Tibial nerve (tissue), 4 donors: ENCODE results near the gene TFF3.

Experiments
- CTCF ChIP-seq, 5 experiments: fragments of 200-600 bp in 3 of 5; fragments of 450-650 bp in 2 of 5; sonication (generic) in 3 of 5; IDR thresholded peaks; one replicate each; pipeline ENCODE4 v1.5.1; 2016 to 2019; ENCODE audit warnings: antibody characterized with exemption in 5 of 5, mild to moderate bottlenecking in 3 of 5, moderate library complexity in 2 of 5
- EP300 ChIP-seq, 2 donors: sonication (generic); formaldehyde crosslinking; IDR thresholded peaks; one replicate each; pipeline ENCODE4 v1.6.1; 2017; ENCODE audit warnings: antibody characterized with exemption in 2 of 2, mild to moderate bottlenecking in 1 of 2
- POLR2A ChIP-seq, 2 donors: fragments of 450-650 bp; IDR thresholded peaks; one replicate each; pipeline ENCODE4 v1.6.1; 2017; ENCODE audit warnings: antibody characterized with exemption in 2 of 2, mild to moderate bottlenecking in 2 of 2, moderate library complexity in 2 of 2

- TF ChIP-seq CTCF (IDR thresholded peaks at IDR 0.05): no peak
- TF ChIP-seq EP300 (IDR thresholded peaks at IDR 0.05): peak in 1 of 2 donors; percentile 82
- TF ChIP-seq POLR2A (IDR thresholded peaks at IDR 0.05): no peak
These were observed 51.5 kb downstream of the TFF3 start for GRCh38 chr21:42263591-42264131.
